Natural killer cell (primary cell): ENCODE data around the gene PTPRK. TPM values are rescaled to one million over a fixed set of nuclear protein-coding genes. Genes with fewer than 3 reads are reported as not detected.

Experiments used
- ATAC-seq, 3 donors: fragments of 150-1000 bp in 2 of 3; fragments of 200-7000 bp in 1 of 3; cut with Tn5 transposase; 1 replicate in 1 of 3; 2 replicates in 2 of 3; pipeline ENCODE4 v1.10.0; 2021; ENCODE audit warnings: mild to moderate bottlenecking in 2 of 3, moderate library complexity in 2 of 3
- DNase-seq, 2 donors: peaks; one replicate each; pipeline versions ENCODE4 v3.0.0 to v3.0.0-alpha.2; 2013 to 2021; ENCODE audit warnings: mixed read lengths in 1 of 2
- H3K27ac ChIP-seq: one replicate; pipeline ENCODE4 v1.5.1; 2013; ENCODE audit warnings: mild to moderate bottlenecking, low read length
- H3K27me3 ChIP-seq: one replicate; pipeline ENCODE4 v1.6.1; 2013; ENCODE audit warnings: low read length; ENCODE audit not compliant: control insufficient read depth, insufficient read depth
- H3K36me3 ChIP-seq: one replicate; pipeline ENCODE4 v1.6.1; 2013; ENCODE audit warnings: low read length; ENCODE audit not compliant: control insufficient read depth, insufficient read depth
- H3K4me1 ChIP-seq: one replicate; pipeline ENCODE4 v1.6.1; 2013; ENCODE audit warnings: low read length; ENCODE audit not compliant: control insufficient read depth, insufficient read depth
- H3K4me3 ChIP-seq: one replicate; pipeline ENCODE4 v1.5.1; 2013; ENCODE audit warnings: low read length
- H3K9me3 ChIP-seq: one replicate; pipeline ENCODE4 v1.6.1; 2013; ENCODE audit warnings: low read length; ENCODE audit not compliant: control insufficient read depth, insufficient read depth
- H3K27ac Mint-ChIP-seq, 2 donors: one replicate each; pipeline ENCODE4 v1.8.0; 2022; ENCODE audit warnings: mild to moderate bottlenecking in 2 of 2, mixed read lengths in 2 of 2, moderate library complexity in 1 of 2
- H3K27me3 Mint-ChIP-seq, 2 donors: one replicate each; pipeline ENCODE4 v1.8.0; 2022; ENCODE audit warnings: low read depth in 2 of 2, mixed read lengths in 2 of 2
- H3K36me3 Mint-ChIP-seq: one replicate; pipeline ENCODE4 v1.8.0; 2022; ENCODE audit warnings: mixed read lengths
- H3K4me1 Mint-ChIP-seq, 2 donors: one replicate each; pipeline ENCODE4 v1.8.0; 2022; ENCODE audit warnings: mixed read lengths in 2 of 2
- H3K4me3 Mint-ChIP-seq: one replicate; pipeline ENCODE4 v1.8.0; 2022; ENCODE audit warnings: mild to moderate bottlenecking, moderate library complexity, mixed read lengths
- H3K9me3 Mint-ChIP-seq, 2 donors: one replicate each; pipeline ENCODE4 v1.8.0; 2022; ENCODE audit warnings: mixed read lengths in 2 of 2
- CTCF ChIP-seq: fragments of 200-600 bp; IDR thresholded peaks from one replicate; pipeline ENCODE4 v1.8.0; 2022; ENCODE audit warnings: antibody characterized with exemption
- WGBS: methylation state at CpG from one replicate; pipeline ENCODE4 v1.1.7; 2013; ENCODE audit warnings: missing lambda C conversion rate; ENCODE audit not compliant: insufficient coverage; 5-methylcytosine and 5-hydroxymethylcytosine counted together
- intact Hi-C: fragments of 100-400 bp; cut with micrococcal nuclease; formaldehyde crosslinking; loops from one replicate; pipeline ENCODE4 v1.14.2; 2022
- total RNA-seq, 4 donors: library from RNA; stranded (reverse); fragments of 120-200 nt in 1 of 4; gene quantifications; one replicate each; pipeline versions ENCODE4 v1.2.3 to v1.2.4, GENCODE V29; 2013 to 2022

Gene PTPRK
- total RNA-seq, 3 donors from 2014 or later (not counting 1 experiment from before 2014, with no cell fraction given): 0.14 to 1.2 (median 0.95) TPM

GRCh38 chr6:128168244-128168643 is 352.2 kb downstream of the PTPRK start:
- Mint-ChIP-seq H3K27me3 (no peaks in the 10 kb centered on the region), H3K4me3 (no peak overlapping the region), H3K4me1 (no peaks in the 10 kb centered on the region), H3K27ac (no peak overlapping the region), H3K9me3 (no peaks in the 10 kb centered on the region), H3K36me3 (no peaks in the 10 kb centered on the region)
- H3K27me3 ChIP-seq: no peaks in the 10 kb centered on the region
- no peak for ATAC-seq
- H3K36me3 ChIP-seq: no peaks in the 10 kb centered on the region
- H3K27ac ChIP-seq: no peak overlapping the region
- no peaks in the 10 kb centered on the region for H3K9me3 ChIP-seq
- intact Hi-C loops: no loop called here
- no peak overlapping the region for H3K4me3 ChIP-seq
- DNase-seq: no peak
- no peaks in the 10 kb centered on the region for H3K4me1 ChIP-seq
- TF ChIP-seq CTCF: no peak
- WGBS: 100% methylated on average over 2 of the region's 4 CpGs

GRCh38 chr6:128167552-128167951 is 352.8 kb downstream of the PTPRK start:
- Histone ChIP-seq H3K36me3 (no peaks in the 10 kb centered on the region), H3K27me3 (no peaks in the 10 kb centered on the region), H3K4me1 (no peaks in the 10 kb centered on the region), H3K4me3 (no peak overlapping the region), H3K27ac (no peak overlapping the region), H3K9me3 (no peaks in the 10 kb centered on the region)
- intact Hi-C loops: no loop called here
- TF ChIP-seq CTCF: no peak
- no peak overlapping the region for H3K27ac Mint-ChIP-seq
- no peak overlapping the region for H3K4me3 Mint-ChIP-seq
- DNase-seq (no peak), ATAC-seq (no peak)
- no peaks in the 10 kb centered on the region for H3K27me3 Mint-ChIP-seq
- no peaks in the 10 kb centered on the region for H3K36me3 Mint-ChIP-seq
- no peaks in the 10 kb centered on the region for H3K4me1 Mint-ChIP-seq
- no peaks in the 10 kb centered on the region for H3K9me3 Mint-ChIP-seq

GRCh38 chr6:128164254-128164653 is 356.1 kb downstream of the PTPRK start:
- no peaks in the 10 kb centered on the region for H3K27me3 ChIP-seq
- H3K4me1 Mint-ChIP-seq: no peaks in the 10 kb centered on the region
- no peaks in the 10 kb centered on the region for H3K27me3 Mint-ChIP-seq
- no peaks in the 10 kb centered on the region for H3K9me3 Mint-ChIP-seq
- no peak overlapping the region for H3K27ac ChIP-seq
- ATAC-seq (no peak), DNase-seq (no peak)
- intact Hi-C loops: no loop called here
- no peak for TF ChIP-seq CTCF
- no CpG with 5 or more reads among the region's 1 CpG for WGBS
- H3K36me3 Mint-ChIP-seq: no peaks in the 10 kb centered on the region
- H3K27ac Mint-ChIP-seq: no peak overlapping the region
- H3K4me1 ChIP-seq: no peaks in the 10 kb centered on the region
- H3K4me3 ChIP-seq: no peak overlapping the region
- H3K4me3 Mint-ChIP-seq: no peak overlapping the region
- no peaks in the 10 kb centered on the region for H3K9me3 ChIP-seq
- H3K36me3 ChIP-seq: no peaks in the 10 kb centered on the region

GRCh38 chr6:128162423-128162822 is 358.0 kb downstream of the PTPRK start:
- 97% methylated on average over 2 of the region's 2 CpGs for WGBS
- Mint-ChIP-seq H3K27me3 (no peaks in the 10 kb centered on the region), H3K4me1 (no peaks in the 10 kb centered on the region), H3K9me3 (no peaks in the 10 kb centered on the region), H3K4me3 (no peak overlapping the region), H3K27ac (no peak overlapping the region), H3K36me3 (no peaks in the 10 kb centered on the region)
- ATAC-seq (no peak), DNase-seq (no peak)
- Histone ChIP-seq H3K36me3 (no peaks in the 10 kb centered on the region), H3K27ac (no peak overlapping the region), H3K4me1 (no peaks in the 10 kb centered on the region), H3K27me3 (no peaks in the 10 kb centered on the region), H3K9me3 (no peaks in the 10 kb centered on the region), H3K4me3 (no peak overlapping the region)
- no peak for TF ChIP-seq CTCF
- intact Hi-C loops: no loop called here
